ENCODE data around the gene LARGE1.

GRCh38 chr22:33379836-33380235 lies 540.4 kb downstream of the LARGE1 start:
- TF ChIP-seq, protein P1, sequence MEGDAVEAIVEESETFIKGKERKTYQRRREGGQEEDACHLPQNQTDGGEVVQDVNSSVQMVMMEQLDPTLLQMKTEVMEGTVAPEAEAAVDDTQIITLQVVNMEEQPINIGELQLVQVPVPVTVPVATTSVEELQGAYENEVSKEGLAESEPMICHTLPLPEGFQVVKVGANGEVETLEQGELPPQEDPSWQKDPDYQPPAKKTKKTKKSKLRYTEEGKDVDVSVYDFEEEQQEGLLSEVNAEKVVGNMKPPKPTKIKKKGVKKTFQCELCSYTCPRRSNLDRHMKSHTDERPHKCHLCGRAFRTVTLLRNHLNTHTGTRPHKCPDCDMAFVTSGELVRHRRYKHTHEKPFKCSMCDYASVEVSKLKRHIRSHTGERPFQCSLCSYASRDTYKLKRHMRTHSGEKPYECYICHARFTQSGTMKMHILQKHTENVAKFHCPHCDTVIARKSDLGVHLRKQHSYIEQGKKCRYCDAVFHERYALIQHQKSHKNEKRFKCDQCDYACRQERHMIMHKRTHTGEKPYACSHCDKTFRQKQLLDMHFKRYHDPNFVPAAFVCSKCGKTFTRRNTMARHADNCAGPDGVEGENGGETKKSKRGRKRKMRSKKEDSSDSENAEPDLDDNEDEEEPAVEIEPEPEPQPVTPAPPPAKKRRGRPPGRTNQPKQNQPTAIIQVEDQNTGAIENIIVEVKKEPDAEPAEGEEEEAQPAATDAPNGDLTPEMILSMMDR (IDR thresholded peaks at IDR 0.05): no peak
- no peak for TF ChIP-seq POLR2A (IDR thresholded peaks at IDR 0.05)

All from body of pancreas (tissue), 4 donors.